AG10803 (cell line): ENCODE results near the gene AGBL1.

Source experiments
- DNase-seq: peaks from one replicate; pipeline ENCODE4 v3.0.0; 2010; ENCODE audit warnings: low read depth
- H3K4me3 ChIP-seq: 2 replicates; pipeline ENCODE4 v1.5.1; 2011; ENCODE audit warnings: mild to moderate bottlenecking, low read length, control low read depth
- CTCF ChIP-seq: conservative IDR thresholded peaks from 2 replicates; pipeline ENCODE4 v1.5.1; 2011; ENCODE audit warnings: mild to moderate bottlenecking, low read length, control low read depth, inconsistent platforms

The AGBL1 gene

GRCh38 chr15:86063356-86064095 is 16.1 kb upstream of the AGBL1 start:
- no peak overlapping the region for H3K4me3 ChIP-seq
- TF ChIP-seq CTCF = no peak
- no peak for DNase-seq

- no peak overlapping the region for H3K4me3 ChIP-seq
- no peak for DNase-seq
Observed at GRCh38 chr15:86064326-86064725, 15.3 kb upstream of the AGBL1 start.

GRCh38 chr15:86066174-86066834 is 13.4 kb upstream of the AGBL1 start:
- DNase-seq = no peak
- no peak for TF ChIP-seq CTCF
- H3K4me3 ChIP-seq = no peak overlapping the region

More at GRCh38 chr15:86064326-86064725, 15.3 kb upstream of the AGBL1 start:
- TF ChIP-seq CTCF = no peak

- no peak overlapping the region for H3K4me3 ChIP-seq
- TF ChIP-seq CTCF = no peak
- no peak for DNase-seq
Observed at GRCh38 chr15:86073281-86073680, 6.4 kb upstream of the AGBL1 start.

- no peak for TF ChIP-seq CTCF
- DNase-seq = no peak
- H3K4me3 ChIP-seq = no peak overlapping the region
Observed at GRCh38 chr15:86076468-86076867, 3.2 kb upstream of the AGBL1 start.

- no peak overlapping the region for H3K4me3 ChIP-seq
- no peak for DNase-seq
- no peak for TF ChIP-seq CTCF
Observed at GRCh38 chr15:86077070-86077469, 2.6 kb upstream of the AGBL1 start.

GRCh38 chr15:86080302-86080701 is 631 bp downstream of the AGBL1 start:
- H3K4me3 ChIP-seq = no peak overlapping the region
- no peak for TF ChIP-seq CTCF
- no peak for DNase-seq
